Measurements from ENCODE around the gene ACSF2. TPM values are rescaled to one million over a fixed set of nuclear protein-coding genes. Genes with fewer than 3 reads are reported as not detected.

Gene ACSF2
- polyA plus RNA-seq, 2 of the 4 experiments (the other 2 are of a cell fraction), result 24.4 to 33.6 TPM

GRCh38 chr17:50487213-50488096, 61.4 kb downstream of the ACSF2 start:
- ATAC-seq, result peak; percentile 14 to 16; a peak in 3 of 6 replicates
- H3K9me3 ChIP-seq, result no peaks in the 10 kb centered on the region
- H3K27ac ChIP-seq, result no peak overlapping the region
- no peak for FAIRE-seq
- no peak for DNase-seq (ENCODE audit: low read depth in 1 of 2, low spot score in 1 of 2)
- CTCF ChIA-PET, result interaction anchor here (0.9 to 4.1 kb wide), 12 partner anchors 8 to 355 kb away, joined by 3 to 35 read pairs (median 4); partner anchors contain the start of genes LRRC59 and RSAD1
- WGBS (ENCODE audit: missing lambda C conversion rate), result 70% methylated on average over 14 of the region's 17 CpGs
- peaks cover 13% of the 10 kb centered on the region for H3K4me1 ChIP-seq
- TF ChIP-seq EHF (CRISPR knock-in tag; IDR thresholded peaks at IDR 0.05) (no peak), POLR2A (IDR thresholded peaks at IDR 0.05; ENCODE audit: low read length) (no peak), HMGXB4 (CRISPR knock-in tag; IDR thresholded peaks at IDR 0.05; ENCODE audit: borderline replicate concordance) (no peak), CTCF (IDR thresholded peaks at IDR 0.05) (no peak), ZNF302 (CRISPR knock-in tag; IDR thresholded peaks at IDR 0.05) (no peak), HOXB5 (CRISPR knock-in tag; IDR thresholded peaks at IDR 0.05) (no peak), FOSL2 (IDR thresholded peaks at IDR 0.05) (no peak), FOSL2 (CRISPR knock-in tag; IDR thresholded peaks at IDR 0.05) (no peak), RARB (CRISPR knock-in tag; IDR thresholded peaks at IDR 0.05) (no peak), PHF8 (IDR thresholded peaks at IDR 0.05; ENCODE audit: borderline replicate concordance, low read depth) (no peak), HOXB13 (CRISPR knock-in tag; IDR thresholded peaks at IDR 0.05; ENCODE audit: low read depth) (no peak), ZSCAN20 (CRISPR knock-in tag; IDR thresholded peaks at IDR 0.05) (no peak), EHMT2 (IDR thresholded peaks at IDR 0.05; ENCODE audit: low read depth) (no peak), BHLHE40 (IDR thresholded peaks at IDR 0.05; ENCODE audit: low read depth, low read length) (no peak), HES2 (IDR thresholded peaks at IDR 0.05) (no peak), KDM1A (IDR thresholded peaks at IDR 0.05; ENCODE audit: low read depth) (no peak)
- POLR2A ChIA-PET, result interaction anchor here (0.9 to 1.6 kb wide), 2 partner anchors 8 to 16 kb away, joined by 4 read pairs; no protein-coding TSS in a partner anchor
- H3K4me3 ChIP-seq, result no peak overlapping the region
- no peak overlapping the region for H3K4me2 ChIP-seq

- TF ChIP-seq ELK1 (IDR thresholded peaks at IDR 0.05; ENCODE audit: low read depth, low read length) (no peak), USF2 (IDR thresholded peaks at IDR 0.05) (no peak), RCOR1 (IDR thresholded peaks at IDR 0.05; ENCODE audit: low read depth, low read length) (no peak), RARB (CRISPR knock-in tag; IDR thresholded peaks at IDR 0.05) (no peak), CHD4 (IDR thresholded peaks at IDR 0.05; ENCODE audit: borderline replicate concordance) (no peak), NPAS2 (CRISPR knock-in tag; IDR thresholded peaks at IDR 0.05; ENCODE audit: borderline replicate concordance) (no peak), HES2 (IDR thresholded peaks at IDR 0.05) (no peak)
- Histone ChIP-seq H3K9me3 (no peaks in the 10 kb centered on the region), H3K4me2 (no peak overlapping the region), H3K27ac (no peak overlapping the region), H3K4me1 (peaks cover 5% of the 10 kb centered on the region; the same call in 1 of the 3 replicates), H3K4me3 (no peak overlapping the region)
- ATAC-seq, result no peak
- WGBS (ENCODE audit: missing lambda C conversion rate), result 86% methylated on average over 2 of the region's 2 CpGs
- POLR2A ChIA-PET, result interaction anchor here (1.6 kb wide), 1 partner anchor 9 kb away, joined by 4 read pairs; no protein-coding TSS in a partner anchor
- no peak for DNase-seq (ENCODE audit: low read depth in 1 of 2, low spot score in 1 of 2)
- no peak for FAIRE-seq
- CTCF ChIA-PET, result interaction anchor here (0.5 to 4.1 kb wide), 8 partner anchors 9 to 298 kb away, joined by 3 to 35 read pairs (median 4); partner anchors contain the start of gene RSAD1
Measured at GRCh38 chr17:50488880-50489279, 62.9 kb downstream of the ACSF2 start.
